ENCODE data around the gene TOM1L1. TPM values are rescaled to one million over a fixed set of nuclear protein-coding genes. Genes with fewer than 3 reads are reported as not detected.

Gene TOM1L1
- total RNA-seq, 1 experiment from 2014 or later, result 55.4 TPM

DNA sequence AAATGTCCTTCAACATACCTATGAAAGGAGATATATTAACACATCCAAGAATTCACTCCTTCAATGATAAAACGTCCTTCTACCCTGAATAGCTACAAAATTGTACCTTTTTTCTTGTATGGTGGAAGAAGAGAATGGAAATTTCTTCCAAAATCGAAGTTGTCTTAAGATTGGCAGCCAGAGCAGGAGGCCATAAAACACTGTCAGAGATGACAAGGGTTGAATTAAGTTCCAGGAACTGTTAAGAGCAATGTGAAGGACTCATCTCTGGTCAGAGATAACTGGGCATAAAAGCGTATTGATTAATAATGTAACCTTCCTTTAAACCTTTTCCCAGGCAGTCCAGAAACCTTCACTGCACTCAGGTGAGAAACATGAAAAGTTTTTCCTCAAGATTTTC, 12.9 kb upstream of the TOM1L1 start:
- intact Hi-C loops (cut with micrococcal nuclease; ENCODE audit: unreplicated experiment), result no loop called here
- TF ChIP-seq, protein P1, sequence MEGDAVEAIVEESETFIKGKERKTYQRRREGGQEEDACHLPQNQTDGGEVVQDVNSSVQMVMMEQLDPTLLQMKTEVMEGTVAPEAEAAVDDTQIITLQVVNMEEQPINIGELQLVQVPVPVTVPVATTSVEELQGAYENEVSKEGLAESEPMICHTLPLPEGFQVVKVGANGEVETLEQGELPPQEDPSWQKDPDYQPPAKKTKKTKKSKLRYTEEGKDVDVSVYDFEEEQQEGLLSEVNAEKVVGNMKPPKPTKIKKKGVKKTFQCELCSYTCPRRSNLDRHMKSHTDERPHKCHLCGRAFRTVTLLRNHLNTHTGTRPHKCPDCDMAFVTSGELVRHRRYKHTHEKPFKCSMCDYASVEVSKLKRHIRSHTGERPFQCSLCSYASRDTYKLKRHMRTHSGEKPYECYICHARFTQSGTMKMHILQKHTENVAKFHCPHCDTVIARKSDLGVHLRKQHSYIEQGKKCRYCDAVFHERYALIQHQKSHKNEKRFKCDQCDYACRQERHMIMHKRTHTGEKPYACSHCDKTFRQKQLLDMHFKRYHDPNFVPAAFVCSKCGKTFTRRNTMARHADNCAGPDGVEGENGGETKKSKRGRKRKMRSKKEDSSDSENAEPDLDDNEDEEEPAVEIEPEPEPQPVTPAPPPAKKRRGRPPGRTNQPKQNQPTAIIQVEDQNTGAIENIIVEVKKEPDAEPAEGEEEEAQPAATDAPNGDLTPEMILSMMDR (conservative IDR thresholded peaks at IDR 0.05; ENCODE audit: low read depth, low read length), result no peak
- TF ChIP-seq EZH2 (IDR thresholded peaks at IDR 0.05; ENCODE audit: borderline replicate concordance, low read depth, low read length, poor library complexity, severe bottlenecking), result no peak
- Histone ChIP-seq H3K4me1 (ENCODE audit: insufficient read depth, low read length, poor library complexity, severe bottlenecking) (peaks cover 3% of the 10 kb centered on the region), H3K36me3 (ENCODE audit: insufficient read depth, low read length, poor library complexity, severe bottlenecking) (no peaks in the 10 kb centered on the region), H3K4me3 (ENCODE audit: low read depth, low read length, poor library complexity, severe bottlenecking) (no peak overlapping the region), H3K9me3 (ENCODE audit: low read depth, low read length, poor library complexity, severe bottlenecking) (no peaks in the 10 kb centered on the region), H3K27ac (ENCODE audit: low read depth, low read length, poor library complexity, severe bottlenecking) (no peak overlapping the region), H3K27me3 (replicated peaks; ENCODE audit: insufficient read depth, low read depth, low read length, poor library complexity) (no peaks in the 10 kb centered on the region)
- no peak for DNase-seq (ENCODE audit: low spot score)
- no TSS peak for BruUV-seq (replicated peaks)
- CTCF ChIA-PET, result no interaction called here
- POLR2A ChIA-PET (ENCODE audit: low non-redundant PET), result no interaction called here

DNA sequence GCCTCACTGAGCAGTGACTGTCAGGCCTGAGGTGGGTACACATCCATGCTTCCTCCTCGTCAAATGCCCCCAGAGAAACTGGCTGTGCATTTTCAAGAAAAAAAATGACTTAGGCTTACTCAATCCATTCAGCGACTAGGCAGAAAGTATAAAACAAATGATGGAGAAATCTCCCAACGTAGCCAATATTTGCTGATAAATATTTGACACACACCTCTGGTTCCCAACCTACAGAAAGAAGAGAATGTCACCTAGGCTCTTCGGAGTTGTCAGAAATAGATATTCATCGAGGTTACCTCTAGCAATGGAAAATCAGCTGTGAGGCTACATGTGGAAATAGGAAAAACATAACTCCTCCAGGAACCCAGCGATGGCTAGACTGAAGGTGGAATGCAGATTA, 12.4 kb upstream of the TOM1L1 start:
- DNase-seq (ENCODE audit: low spot score), result no peak
- no peaks in the 10 kb centered on the region for H3K36me3 ChIP-seq (ENCODE audit: insufficient read depth, low read length, poor library complexity, severe bottlenecking)
- no peaks in the 10 kb centered on the region for H3K27me3 ChIP-seq (replicated peaks; ENCODE audit: insufficient read depth, low read depth, low read length, poor library complexity)
- H3K4me3 ChIP-seq (ENCODE audit: low read depth, low read length, poor library complexity, severe bottlenecking), result no peak overlapping the region
- POLR2A ChIA-PET (ENCODE audit: low non-redundant PET), result no interaction called here
- no TSS peak for BruUV-seq (replicated peaks)
- TF ChIP-seq, protein P1 (conservative IDR thresholded peaks at IDR 0.05; ENCODE audit: low read depth, low read length), result no peak
- TF ChIP-seq EZH2 (IDR thresholded peaks at IDR 0.05; ENCODE audit: borderline replicate concordance, low read depth, low read length, poor library complexity, severe bottlenecking), result no peak
- no peak overlapping the region for H3K27ac ChIP-seq (ENCODE audit: low read depth, low read length, poor library complexity, severe bottlenecking)
- H3K9me3 ChIP-seq (ENCODE audit: low read depth, low read length, poor library complexity, severe bottlenecking), result no peaks in the 10 kb centered on the region
- CTCF ChIA-PET, result no interaction called here
- peaks cover 3% of the 10 kb centered on the region for H3K4me1 ChIP-seq (ENCODE audit: insufficient read depth, low read length, poor library complexity, severe bottlenecking)
- intact Hi-C loops (cut with micrococcal nuclease; ENCODE audit: unreplicated experiment), result no loop called here

DNA sequence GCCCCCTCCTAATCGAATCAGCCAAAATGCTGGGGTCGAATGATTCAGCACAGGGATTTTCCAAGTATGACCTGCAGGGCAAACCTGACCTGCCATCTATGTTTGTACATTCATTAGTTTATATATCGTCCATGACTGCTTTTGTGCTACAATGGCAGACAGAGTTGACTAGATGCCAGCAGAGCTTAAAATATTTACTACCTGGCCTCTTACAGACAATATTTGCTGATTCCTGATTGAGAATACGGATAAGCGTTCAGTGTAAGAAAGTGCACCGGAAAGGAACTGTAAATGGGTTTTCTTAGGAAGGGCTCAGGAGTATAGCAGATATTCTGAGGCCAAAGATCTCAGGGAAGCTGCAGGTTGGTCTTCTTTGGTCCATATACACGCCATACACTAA, 11.7 kb upstream of the TOM1L1 start:
- POLR2A ChIA-PET (ENCODE audit: low non-redundant PET), result no interaction called here
- intact Hi-C loops (cut with micrococcal nuclease; ENCODE audit: unreplicated experiment), result no loop called here
- Histone ChIP-seq H3K36me3 (ENCODE audit: insufficient read depth, low read length, poor library complexity, severe bottlenecking) (no peaks in the 10 kb centered on the region), H3K4me3 (ENCODE audit: low read depth, low read length, poor library complexity, severe bottlenecking) (no peak overlapping the region), H3K27ac (ENCODE audit: low read depth, low read length, poor library complexity, severe bottlenecking) (no peak overlapping the region), H3K9me3 (ENCODE audit: low read depth, low read length, poor library complexity, severe bottlenecking) (no peaks in the 10 kb centered on the region), H3K27me3 (replicated peaks; ENCODE audit: insufficient read depth, low read depth, low read length, poor library complexity) (no peaks in the 10 kb centered on the region), H3K4me1 (ENCODE audit: insufficient read depth, low read length, poor library complexity, severe bottlenecking) (peaks cover 3% of the 10 kb centered on the region)
- TF ChIP-seq EZH2 (IDR thresholded peaks at IDR 0.05; ENCODE audit: borderline replicate concordance, low read depth, low read length, poor library complexity, severe bottlenecking), result no peak
- TF ChIP-seq, protein P1 (conservative IDR thresholded peaks at IDR 0.05; ENCODE audit: low read depth, low read length), result no peak
- no TSS peak for BruUV-seq (replicated peaks)
- no peak for DNase-seq (ENCODE audit: low spot score)
- CTCF ChIA-PET, result no interaction called here

All from A673 (cell line).